GM13977 (cell line): ENCODE measurements around the gene STK35.

Experiments used
- DNase-seq: peaks from one replicate; pipeline ENCODE4 v3.0.0; 2012; ENCODE audit warnings: low spot score
- in situ Hi-C: fragments of 300-500 bp; cut with MboI; formaldehyde crosslinking; loops from one replicate; pipeline ENCODE4 v1.12.0; 2022; ENCODE audit warnings: low sequenced_read_pairs, low pct_unique_long_range_greater_than_20kb, mixed read lengths, inconsistent platforms; ENCODE audit not compliant: unreplicated experiment
- TF ChIP-seq, protein P1 (sequence below): IDR thresholded peaks from 2 replicates; pipeline ENCODE4 v1.5.1; 2012; ENCODE audit warnings: mild to moderate bottlenecking, control low read depth; ENCODE audit not compliant: insufficient read depth; ENCODE audit errors: extremely low read depth, missing control alignments

STK35 gene

DNA sequence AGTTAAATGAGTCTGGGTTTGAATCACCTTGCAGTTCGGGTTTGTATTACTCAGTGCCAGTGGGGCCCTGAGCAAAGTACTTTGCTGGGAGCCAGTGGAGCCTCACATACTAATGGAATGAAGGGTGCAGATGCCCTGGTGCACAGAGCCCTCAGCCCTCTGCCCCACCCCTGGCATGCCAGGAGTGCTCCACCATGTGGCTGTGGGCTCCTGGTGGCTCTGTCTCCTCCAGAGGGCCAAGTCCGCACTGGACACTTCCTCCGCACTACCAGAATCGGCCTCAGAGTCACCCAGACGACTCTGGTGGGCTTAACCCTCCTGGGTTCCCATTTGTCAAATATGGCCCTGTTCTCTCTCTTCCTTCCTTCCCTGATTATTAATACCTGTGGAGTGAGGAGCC lies 94.0 kb downstream of the STK35 start:
- no peak for DNase-seq
- in situ Hi-C loops = no loop called here
- TF ChIP-seq, protein P1, sequence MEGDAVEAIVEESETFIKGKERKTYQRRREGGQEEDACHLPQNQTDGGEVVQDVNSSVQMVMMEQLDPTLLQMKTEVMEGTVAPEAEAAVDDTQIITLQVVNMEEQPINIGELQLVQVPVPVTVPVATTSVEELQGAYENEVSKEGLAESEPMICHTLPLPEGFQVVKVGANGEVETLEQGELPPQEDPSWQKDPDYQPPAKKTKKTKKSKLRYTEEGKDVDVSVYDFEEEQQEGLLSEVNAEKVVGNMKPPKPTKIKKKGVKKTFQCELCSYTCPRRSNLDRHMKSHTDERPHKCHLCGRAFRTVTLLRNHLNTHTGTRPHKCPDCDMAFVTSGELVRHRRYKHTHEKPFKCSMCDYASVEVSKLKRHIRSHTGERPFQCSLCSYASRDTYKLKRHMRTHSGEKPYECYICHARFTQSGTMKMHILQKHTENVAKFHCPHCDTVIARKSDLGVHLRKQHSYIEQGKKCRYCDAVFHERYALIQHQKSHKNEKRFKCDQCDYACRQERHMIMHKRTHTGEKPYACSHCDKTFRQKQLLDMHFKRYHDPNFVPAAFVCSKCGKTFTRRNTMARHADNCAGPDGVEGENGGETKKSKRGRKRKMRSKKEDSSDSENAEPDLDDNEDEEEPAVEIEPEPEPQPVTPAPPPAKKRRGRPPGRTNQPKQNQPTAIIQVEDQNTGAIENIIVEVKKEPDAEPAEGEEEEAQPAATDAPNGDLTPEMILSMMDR = no peak

DNA sequence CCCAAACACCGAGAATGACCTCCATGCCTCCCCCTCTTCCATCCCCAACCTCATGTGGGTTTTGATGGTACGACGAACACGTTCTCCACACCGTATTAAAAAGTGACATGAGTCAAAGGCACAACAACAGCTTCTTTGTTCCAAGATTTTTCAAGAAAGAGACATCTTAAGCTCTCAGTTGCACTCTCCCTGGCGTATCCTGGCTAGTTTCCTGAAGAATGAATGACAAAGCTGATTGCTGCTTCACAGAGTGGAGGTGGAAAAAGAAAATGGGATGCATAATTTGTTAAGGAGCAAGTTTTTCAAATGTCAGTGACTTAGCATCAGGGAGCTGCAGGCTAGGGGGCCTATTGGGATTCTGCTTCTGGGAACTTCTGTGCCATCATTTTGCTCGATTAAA lies 95.5 kb downstream of the STK35 start:
- in situ Hi-C loops = no loop called here
- no peak for DNase-seq
- TF ChIP-seq, protein P1 = no peak
